OCI-LY7 (cell line): Measurements from ENCODE around the gene PSMB1. TPM values are rescaled to one million over a fixed set of nuclear protein-coding genes. Genes with fewer than 3 reads are reported as not detected.

Experiments used
- BruUV-seq: library from RNA; stranded (reverse); fragments of 400-500 nt; replicated peaks from 2 replicates; lab custom pipeline; 2021; lab: Mats Ljungman, UMichigan
- CTCF ChIA-PET: fragments of 300-600 bp; sonication (Branson Sonifier 250); formaldehyde crosslinking; loops from one replicate; lab custom pipeline; 2022; ENCODE audit warnings: antibody characterized with exemption; ENCODE audit not compliant: unreplicated experiment; lab: Charles Lee
- POLR2A ChIA-PET: fragments of 300-600 bp; sonication (Branson Sonifier 250); formaldehyde crosslinking; loops from one replicate; lab custom pipeline; 2022; ENCODE audit warnings: antibody characterized with exemption; lab: Charles Lee
- DNase-seq: peaks from one replicate; pipeline ENCODE4 v3.0.0-alpha.2; 2015; ENCODE audit warnings: low spot score
- H2AFZ ChIP-seq: fragments of 200-600 bp; sonication (generic), shearing (Covaris generic); 2 replicates; pipeline ENCODE4 v1.6.1; 2014; ENCODE audit warnings: mild to moderate bottlenecking, antibody characterized with exemption, low read length, moderate library complexity
- H3K27ac ChIP-seq: fragments of 200-600 bp; sonication (generic); 2 replicates; pipeline ENCODE4 v1.5.1; 2014; ENCODE audit warnings: mixed run types, low read depth, mild to moderate bottlenecking, moderate library complexity, low read length, inconsistent platforms; ENCODE audit not compliant: poor library complexity, severe bottlenecking
- H3K36me3 ChIP-seq: fragments of 200-600 bp; sonication (generic); 2 replicates; pipeline ENCODE4 v1.6.1; 2014; ENCODE audit warnings: mild to moderate bottlenecking, antibody characterized with exemption, low read length, moderate library complexity, mixed read lengths; ENCODE audit not compliant: insufficient read depth
- H3K4me1 ChIP-seq: fragments of 200-600 bp; sonication (generic); 2 replicates; pipeline ENCODE4 v1.5.1; 2014; ENCODE audit warnings: mild to moderate bottlenecking, low read length; ENCODE audit not compliant: insufficient read depth, poor library complexity, severe bottlenecking
- H3K4me2 ChIP-seq: fragments of 200-600 bp; sonication (generic); 2 replicates; pipeline ENCODE4 v1.6.1; 2014; ENCODE audit warnings: mild to moderate bottlenecking, low read length
- H3K4me3 ChIP-seq: fragments of 200-600 bp; sonication (generic); 2 replicates; pipeline ENCODE4 v1.5.1; 2014; ENCODE audit warnings: mild to moderate bottlenecking, low read depth, low read length; ENCODE audit not compliant: poor library complexity, severe bottlenecking
- H3K79me2 ChIP-seq: fragments of 200-600 bp; sonication (generic); 2 replicates; pipeline ENCODE4 v1.6.1; 2016; ENCODE audit warnings: low read depth, mild to moderate bottlenecking, low read length, moderate library complexity, mixed read lengths; ENCODE audit not compliant: insufficient read depth
- H3K9me2 ChIP-seq: fragments of 200-600 bp; sonication (generic); 2 replicates; pipeline ENCODE4 v1.6.1; 2016; ENCODE audit warnings: mild to moderate bottlenecking, low read length, mixed read lengths; ENCODE audit not compliant: insufficient read depth
- H3K9me3 ChIP-seq: fragments of 200-600 bp; sonication (generic); 2 replicates; pipeline ENCODE4 v1.6.1; 2014; ENCODE audit warnings: mild to moderate bottlenecking, mixed run types, low read length, mixed read lengths
- H4K20me1 ChIP-seq: fragments of 200-600 bp; sonication (generic); 2 replicates; pipeline ENCODE4 v1.6.1; 2014; ENCODE audit warnings: mild to moderate bottlenecking, antibody characterized with exemption, low read length, moderate library complexity, mixed read lengths; ENCODE audit not compliant: insufficient read depth
- CTCF ChIP-seq: fragments of 200-600 bp; sonication (generic); conservative IDR thresholded peaks from 2 replicates; pipeline ENCODE4 v1.5.1; 2014; ENCODE audit warnings: mild to moderate bottlenecking, antibody characterized with exemption, low read length, moderate library complexity, mixed read lengths
- EZH2phosphoT487 ChIP-seq: fragments of 200-600 bp; sonication (generic); IDR thresholded peaks from 2 replicates; pipeline ENCODE4 v1.6.1; 2018; ENCODE audit warnings: low read depth, borderline replicate concordance, mild to moderate bottlenecking, mixed run types, antibody characterized with exemption, low read length, moderate library complexity, mixed read lengths
- intact Hi-C: fragments of 100-400 bp; cut with micrococcal nuclease; formaldehyde crosslinking; loops from one replicate; pipeline ENCODE4 v1.10.0; 2022; ENCODE audit not compliant: unreplicated experiment
- total RNA-seq, 2 experiments: library from RNA; depleted of rRNA in 1 of 2; stranded (reverse); fragments of >200 nt in 1 of 2; shearing (Covaris generic) in 1 of 2; gene quantifications; 2 replicates each; pipeline ENCODE4 v1.2.3, GENCODE V29; 2014 to 2022

PSMB1 gene
- total RNA-seq, 2 experiments from 2014 or later, result 190 to 193 TPM

- ChIA-PET CTCF (interaction anchor here (0.6 to 1.6 kb wide), 2 partner anchors 548 to 727 kb away, joined by 3 to 4 read pairs; no protein-coding TSS in a partner anchor), POLR2A (interaction anchor here (0.7 to 0.8 kb wide), 2 partner anchors 35 to 768 kb away, joined by 3 to 4 read pairs; no protein-coding TSS in a partner anchor)
- Histone ChIP-seq H3K27ac (no peak overlapping the region), H2AFZ (no peak overlapping the region; the same call in 1 of the 2 replicates), H4K20me1 (no peaks in the 10 kb centered on the region), H3K4me2 (no peak overlapping the region), H3K4me3 (no peak overlapping the region), H3K4me1 (no peaks in the 10 kb centered on the region), H3K36me3 (no peaks in the 10 kb centered on the region), H3K9me2 (no peaks in the 10 kb centered on the region), H3K9me3 (no peaks in the 10 kb centered on the region), H3K79me2 (no peaks in the 10 kb centered on the region)
- TF ChIP-seq EZH2phosphoT487 (no peak), CTCF (peak; percentile 88)
- peak; percentile 74 for DNase-seq
- intact Hi-C loops, result loop anchor here (1.0 to 5.0 kb wide), 3 partner anchors 686 to 1620 kb away; no protein-coding TSS in a partner anchor
- no TSS peak for BruUV-seq
Observed at GRCh38 chr6:170516783-170517616, 36.1 kb downstream of the PSMB1 start.

GRCh38 chr6:170514908-170515307 lies 38.2 kb downstream of the PSMB1 start:
- no peak overlapping the region for H2AFZ ChIP-seq
- intact Hi-C loops, result loop anchor here (5.0 kb wide), 1 partner anchor 1618 kb away; no protein-coding TSS in a partner anchor
- CTCF ChIA-PET, result no interaction called here

More at GRCh38 chr6:170514908-170515307, 38.2 kb downstream of the PSMB1 start:
- H3K4me1 ChIP-seq, result no peaks in the 10 kb centered on the region
- H3K4me3 ChIP-seq, result no peak overlapping the region
- no TSS peak for BruUV-seq
- H3K36me3 ChIP-seq, result no peaks in the 10 kb centered on the region
- TF ChIP-seq CTCF (no peak), EZH2phosphoT487 (no peak)
- POLR2A ChIA-PET, result no interaction called here
- H3K27ac ChIP-seq, result no peak overlapping the region
- DNase-seq, result no peak
- H4K20me1 ChIP-seq, result no peaks in the 10 kb centered on the region
- H3K9me3 ChIP-seq, result no peaks in the 10 kb centered on the region
- H3K79me2 ChIP-seq, result no peaks in the 10 kb centered on the region
- H3K4me2 ChIP-seq, result no peak overlapping the region
- no peaks in the 10 kb centered on the region for H3K9me2 ChIP-seq
